HL-60/S4 treated with phorbol 12-myristate 13-acetate at 8.2 ng/mL for 4 days and 3 days (cell line): ENCODE results near the gene BCAS1.

Source experiments
- in situ Hi-C: fragments of 300-500 bp; cut with MboI; formaldehyde crosslinking; loops from 2 replicates; pipeline ENCODE4 v1.15.0; 2022; ENCODE audit warnings: low sequenced_read_pairs

Gene BCAS1

GRCh38 chr20:53972179-53972578 is 98.2 kb downstream of the BCAS1 start:
- in situ Hi-C loops, result no loop called here

DNA sequence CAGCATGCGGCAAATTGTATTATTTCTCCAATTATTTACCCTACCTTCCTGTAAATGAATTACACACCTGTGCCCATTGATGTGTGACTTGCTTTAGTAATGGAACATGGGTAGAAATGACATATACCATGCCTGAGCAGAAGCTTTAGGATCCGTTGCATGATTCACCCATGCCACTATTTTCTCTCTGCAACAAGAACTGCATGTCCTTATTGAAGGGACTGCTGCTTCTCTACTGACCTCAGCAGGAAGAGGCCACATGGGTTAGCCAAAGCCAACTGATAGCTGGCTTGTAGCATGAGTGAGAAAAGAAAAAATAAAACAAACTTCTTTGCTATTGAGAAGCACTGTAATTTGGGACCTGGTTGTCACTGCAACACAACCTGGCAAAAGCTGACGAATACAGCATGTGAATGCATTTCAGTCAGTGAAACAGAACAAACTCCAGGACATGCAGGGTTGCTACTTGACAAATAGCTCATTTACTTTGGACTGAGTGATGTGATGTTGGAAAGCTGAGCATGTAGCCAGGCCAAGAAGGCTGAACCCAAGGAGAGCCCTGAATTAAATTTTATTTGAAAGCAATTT is 99.2 kb downstream of the BCAS1 start:
- in situ Hi-C loops, result no loop called here

DNA sequence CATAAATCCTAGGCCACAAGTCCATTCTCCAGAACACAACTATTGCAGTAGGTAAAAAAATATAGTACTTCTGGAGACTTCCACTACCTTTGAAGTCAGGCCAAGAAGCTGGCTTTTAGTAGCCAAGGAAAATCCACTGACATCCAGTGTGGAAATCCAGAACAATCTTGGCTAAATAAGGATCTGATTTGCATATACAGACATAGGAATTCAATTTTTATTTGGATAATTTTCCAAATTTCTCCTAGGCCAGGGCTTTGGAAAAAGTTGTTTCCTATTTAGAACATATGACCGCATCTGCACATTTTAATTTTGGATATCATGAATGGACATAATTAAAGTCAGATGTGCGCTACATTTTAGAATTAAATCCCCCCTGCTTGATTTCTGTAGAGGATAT is 100.2 kb downstream of the BCAS1 start:
- in situ Hi-C loops, result no loop called here

DNA sequence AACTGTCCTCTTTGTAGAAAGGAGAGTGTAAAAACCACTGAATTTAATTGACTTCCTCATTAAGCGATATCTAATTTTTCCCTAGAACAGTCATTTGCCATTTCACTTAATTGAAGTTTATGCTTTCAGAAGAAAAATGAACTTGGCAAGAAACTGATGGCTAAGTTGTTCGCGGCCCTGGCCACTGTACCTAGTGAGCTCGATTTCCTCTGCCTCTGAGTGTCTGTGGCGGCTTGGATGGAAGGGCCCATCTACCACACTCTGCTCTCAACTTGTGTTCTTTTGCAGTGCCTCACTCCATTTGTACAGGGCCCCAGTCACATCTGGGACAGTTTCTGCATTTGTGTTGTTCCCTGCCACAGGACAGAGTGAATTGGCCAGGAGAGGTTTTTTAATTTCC is 102.9 kb downstream of the BCAS1 start:
- in situ Hi-C loops, result no loop called here

DNA sequence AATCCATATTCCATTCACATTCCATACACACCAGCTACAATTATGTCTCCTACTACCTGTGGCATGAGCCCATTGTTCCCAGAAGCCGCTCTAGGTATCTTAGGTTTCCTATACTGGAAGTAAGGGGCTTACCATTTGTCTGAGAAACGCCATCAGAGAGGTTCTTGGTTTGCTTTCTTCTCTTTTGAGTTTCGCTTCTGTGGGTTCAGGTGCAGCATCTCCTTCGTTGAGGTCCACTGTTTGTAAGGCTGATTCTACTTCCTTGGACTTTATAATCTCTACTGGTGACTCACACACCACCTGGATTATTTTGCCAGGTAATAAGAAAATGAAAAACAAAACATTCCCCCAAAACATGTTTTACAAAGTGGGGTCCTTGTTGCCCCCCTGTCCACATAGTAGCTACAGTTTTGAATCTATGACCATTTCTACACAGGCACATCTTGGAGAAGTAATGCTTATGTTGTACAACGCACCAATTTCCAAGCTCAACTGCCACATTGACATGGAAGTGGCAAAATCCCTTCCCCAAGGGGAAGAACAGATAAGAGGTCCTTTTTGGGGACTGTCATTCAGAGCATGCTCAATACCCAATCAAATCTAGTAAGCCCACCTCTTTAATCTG is 103.5 kb downstream of the BCAS1 start:
- in situ Hi-C loops, result no loop called here

DNA sequence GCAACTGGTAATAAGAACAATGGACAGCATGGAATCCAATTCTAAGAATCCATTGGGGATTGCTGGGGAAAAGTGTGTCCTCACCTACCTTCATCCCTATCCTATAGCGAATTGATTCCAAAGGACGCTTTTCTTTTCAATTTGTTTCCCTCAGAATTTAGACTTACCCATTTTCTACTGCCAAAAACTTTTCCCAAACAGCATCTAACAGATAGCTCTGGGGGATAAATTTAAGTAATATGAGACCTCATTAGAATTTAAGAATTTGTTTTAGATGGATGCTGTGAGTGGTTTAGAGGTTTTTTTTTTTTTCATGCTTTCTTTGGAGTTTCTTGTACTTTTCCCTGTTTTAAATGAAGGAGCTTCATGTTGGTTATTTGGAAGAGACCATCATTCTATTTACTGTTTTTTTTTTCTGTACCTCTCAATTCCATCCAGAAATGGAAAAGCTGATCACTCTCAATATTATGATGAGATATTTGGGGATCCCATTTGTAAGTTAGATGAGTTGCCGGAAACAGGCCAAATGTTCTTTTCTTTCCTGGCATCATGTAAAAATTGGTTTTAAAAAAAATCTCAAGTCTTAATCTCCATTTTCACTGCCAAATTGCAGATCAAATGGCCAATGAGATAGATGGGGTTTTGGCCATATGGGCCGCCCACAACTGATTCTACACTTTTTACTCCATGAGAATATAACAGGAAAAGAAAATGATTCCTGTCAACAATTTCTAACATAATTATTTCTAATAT is 105.7 kb downstream of the BCAS1 start:
- in situ Hi-C loops, result no loop called here

GRCh38 chr20:53964067-53964466 is 106.3 kb downstream of the BCAS1 start:
- in situ Hi-C loops, result no loop called here

GRCh38 chr20:53963635-53964034 is 106.8 kb downstream of the BCAS1 start:
- in situ Hi-C loops, result no loop called here

DNA sequence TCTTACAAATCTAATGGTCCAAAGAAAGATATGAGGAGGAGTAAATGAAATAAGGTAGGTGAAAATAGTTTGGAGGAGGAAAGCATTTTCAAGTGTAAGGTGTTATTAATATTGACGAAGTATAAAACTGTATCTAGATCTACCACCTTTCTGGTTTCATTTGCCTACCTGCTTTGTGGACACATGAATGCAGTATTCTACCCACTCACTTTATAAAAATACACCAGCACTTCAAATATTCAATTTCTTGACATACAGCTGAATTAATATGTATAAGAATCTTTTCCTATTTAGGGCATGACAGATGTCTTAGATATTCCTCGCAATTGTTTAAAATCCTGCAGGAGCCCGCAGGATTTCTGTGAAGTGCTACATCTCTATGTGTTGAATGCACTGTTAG is 108.0 kb downstream of the BCAS1 start:
- in situ Hi-C loops, result no loop called here

DNA sequence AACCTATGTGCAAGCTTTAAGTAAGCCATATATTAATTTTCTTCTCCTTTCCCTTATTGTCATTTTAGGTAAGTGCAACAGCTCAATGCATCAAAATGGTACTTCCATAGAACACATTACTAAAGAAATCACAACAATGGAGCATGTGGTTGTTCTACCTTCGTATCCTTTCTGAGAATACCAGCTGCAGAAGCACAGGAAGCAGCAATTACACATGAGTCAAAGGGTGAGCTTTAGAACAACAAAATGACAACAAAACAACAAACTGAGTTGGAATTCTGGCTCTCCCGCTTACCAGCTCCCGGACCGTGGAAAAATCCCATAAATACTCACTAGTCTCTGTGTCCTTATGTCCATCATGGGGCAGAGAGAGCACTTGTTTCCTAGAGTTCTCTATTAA is 108.9 kb downstream of the BCAS1 start:
- in situ Hi-C loops, result no loop called here

DNA sequence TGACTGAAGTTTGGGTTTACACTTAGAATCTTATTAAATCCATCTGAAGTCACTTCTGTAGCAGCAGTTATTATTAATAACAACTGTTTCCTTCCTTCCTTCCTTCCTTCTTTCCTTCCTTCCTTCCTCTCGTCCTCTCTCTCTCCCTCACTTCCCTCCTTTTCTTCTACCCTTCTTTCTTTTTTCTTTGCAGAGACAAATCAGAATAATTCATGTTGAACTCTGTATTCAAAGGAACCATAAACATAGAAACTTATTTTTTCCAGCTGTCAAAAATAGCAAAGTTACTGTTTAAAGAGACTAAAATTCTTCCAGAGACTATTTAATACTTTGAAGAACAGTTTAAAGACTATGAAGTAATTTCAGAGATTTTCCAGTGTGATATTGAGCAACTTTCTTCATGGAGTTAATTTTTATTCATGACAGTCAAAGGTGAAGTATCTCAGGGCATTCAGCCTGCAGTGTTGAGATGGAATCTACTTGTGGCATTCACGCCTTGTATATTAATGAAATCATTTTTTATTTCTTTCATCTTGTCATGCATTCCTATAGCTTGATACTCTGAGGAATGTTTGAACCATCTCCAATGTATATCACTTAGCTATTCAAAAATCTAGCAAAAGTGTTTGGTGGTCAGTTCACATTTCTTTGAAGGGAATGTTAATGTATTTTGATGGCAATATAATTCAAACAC is 109.7 kb downstream of the BCAS1 start:
- in situ Hi-C loops, result no loop called here

DNA sequence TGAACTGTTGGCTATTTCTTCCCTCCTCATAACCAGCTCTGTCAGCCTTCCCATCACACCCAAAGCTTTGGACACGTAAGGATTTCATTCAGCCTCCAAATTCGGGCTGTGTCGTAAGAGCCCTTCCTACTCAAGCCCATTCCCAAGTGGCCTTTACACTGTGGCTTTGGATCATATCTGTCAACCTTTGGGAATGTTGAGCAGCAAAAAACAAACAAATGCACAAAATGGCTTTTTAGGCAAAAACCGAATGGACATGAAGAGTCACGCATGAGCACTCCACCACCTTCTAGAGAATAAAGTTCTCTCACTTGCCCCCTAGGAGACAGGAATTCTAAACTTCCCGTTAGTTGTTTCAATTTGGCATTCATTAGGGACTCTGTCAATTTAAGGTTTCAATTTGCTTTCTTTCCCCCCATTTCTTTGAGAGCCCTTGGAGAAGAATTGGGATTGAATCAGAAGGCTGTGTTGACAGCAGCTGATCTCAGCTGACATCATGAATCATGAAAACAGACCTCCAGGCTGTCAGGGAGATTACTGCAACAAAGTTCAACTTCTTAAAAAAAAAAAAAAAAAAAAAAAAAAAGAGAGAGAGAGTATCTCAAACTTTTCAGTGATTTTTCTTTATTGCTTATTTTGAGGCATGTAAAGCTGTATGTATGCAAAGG is 110.3 kb downstream of the BCAS1 start:
- in situ Hi-C loops, result no loop called here

GRCh38 chr20:53958260-53958659 is 112.1 kb downstream of the BCAS1 start:
- in situ Hi-C loops, result no loop called here

DNA sequence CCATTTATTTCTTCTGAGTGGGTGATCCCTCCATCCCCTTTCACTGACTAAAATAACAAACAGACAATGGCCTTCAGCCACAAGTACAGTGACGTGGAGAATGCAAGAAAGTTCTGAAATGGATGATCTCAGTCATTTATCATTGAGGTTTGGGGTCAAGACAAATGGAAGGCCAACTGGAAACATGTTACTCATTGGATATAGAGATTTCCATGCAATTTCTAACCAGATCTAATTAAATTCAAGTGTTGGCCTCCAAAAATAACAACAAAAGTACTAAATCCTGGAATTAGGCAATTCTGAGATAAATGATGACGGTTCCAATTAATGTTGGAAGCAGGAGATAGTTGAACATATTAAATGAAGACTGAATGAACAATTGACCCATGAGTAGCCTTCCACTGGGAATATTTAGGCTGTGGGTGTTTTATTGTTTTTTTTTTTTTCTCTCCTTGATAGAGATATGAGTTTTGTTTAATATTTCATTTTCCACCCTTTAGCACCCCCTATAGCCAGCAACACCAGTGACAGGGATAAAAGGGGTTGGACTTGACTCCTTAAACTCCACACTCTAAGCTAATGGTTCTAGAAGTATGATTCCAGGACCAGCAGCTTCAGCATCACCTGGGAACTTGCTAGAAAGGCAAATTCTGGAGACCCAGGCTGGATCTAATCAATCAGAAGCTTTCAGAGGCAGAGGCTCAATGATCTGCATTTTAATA is 112.8 kb downstream of the BCAS1 start:
- in situ Hi-C loops, result no loop called here

- in situ Hi-C loops, result no loop called here
Measured at GRCh38 chr20:53956013-53956715, 114.2 kb downstream of the BCAS1 start.

DNA sequence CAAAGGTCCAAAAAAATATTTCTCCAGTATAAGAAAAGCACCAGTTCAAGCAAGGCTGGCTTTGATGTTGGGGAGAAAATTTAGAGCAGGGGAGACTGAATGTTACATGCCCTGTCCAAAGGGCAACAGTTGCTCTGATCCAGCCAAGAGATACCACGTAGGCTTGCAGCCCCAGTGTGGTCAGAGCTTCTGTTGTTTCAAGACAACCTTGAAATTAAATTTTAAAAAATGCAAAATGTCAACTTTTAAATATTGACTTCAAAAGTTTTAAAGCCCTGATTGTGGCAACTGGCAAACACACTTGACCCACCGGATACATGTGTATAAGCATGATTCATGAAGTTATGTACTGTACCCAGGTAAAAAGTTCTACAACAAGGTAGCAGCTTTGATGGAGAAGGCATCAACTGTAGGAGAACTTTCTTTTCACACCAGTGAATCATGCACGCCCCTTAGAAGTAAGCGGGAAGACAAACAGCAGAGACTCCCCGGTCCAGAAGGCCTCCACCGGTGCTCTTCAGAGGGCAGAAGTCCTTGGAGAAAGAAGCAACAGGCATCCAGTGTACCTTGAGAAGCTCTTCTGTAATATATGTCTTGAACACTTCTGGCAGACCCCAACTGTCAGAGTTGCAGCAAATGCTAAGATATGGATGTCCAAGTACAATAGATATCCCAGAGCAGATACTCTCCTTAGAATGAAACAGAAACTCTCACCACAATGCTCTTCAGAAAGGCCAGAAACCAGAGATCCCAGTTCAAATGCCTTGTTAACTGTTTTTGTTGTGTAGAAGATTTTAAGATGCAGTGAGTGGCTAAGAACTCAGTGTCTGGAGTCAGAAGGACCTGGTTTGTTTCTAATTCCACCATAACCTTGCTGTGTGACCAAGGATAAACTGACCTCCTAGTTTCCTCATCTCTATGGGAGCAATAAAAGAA is 115.4 kb downstream of the BCAS1 start:
- in situ Hi-C loops, result no loop called here

- in situ Hi-C loops, result no loop called here
Measured at GRCh38 chr20:53952528-53953096, 117.8 kb downstream of the BCAS1 start.

DNA sequence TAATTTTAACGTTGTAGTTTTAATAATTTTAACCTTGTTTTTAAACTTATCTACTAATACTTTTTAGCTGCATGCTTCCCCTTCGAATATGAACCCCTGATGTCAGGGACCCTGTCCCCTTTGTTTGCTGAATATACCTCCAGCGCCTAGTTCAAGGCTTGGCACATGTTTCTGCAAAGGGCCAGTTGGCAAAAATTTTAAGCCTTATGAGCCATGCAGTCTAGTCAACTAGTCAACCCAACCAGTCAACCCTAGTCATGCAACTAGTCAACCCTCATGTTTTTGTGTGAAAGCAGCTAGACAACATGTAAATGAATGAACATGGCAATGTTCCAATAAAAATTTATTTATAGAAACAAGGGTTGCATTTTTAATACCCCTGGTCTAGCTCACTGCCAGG is 119.8 kb downstream of the BCAS1 start:
- in situ Hi-C loops, result no loop called here

- in situ Hi-C loops, result no loop called here
Measured at GRCh38 chr20:53950031-53950430, 120.4 kb downstream of the BCAS1 start.
